Measurements from ENCODE around the gene UBE2D2.

Gene UBE2D2

DNA sequence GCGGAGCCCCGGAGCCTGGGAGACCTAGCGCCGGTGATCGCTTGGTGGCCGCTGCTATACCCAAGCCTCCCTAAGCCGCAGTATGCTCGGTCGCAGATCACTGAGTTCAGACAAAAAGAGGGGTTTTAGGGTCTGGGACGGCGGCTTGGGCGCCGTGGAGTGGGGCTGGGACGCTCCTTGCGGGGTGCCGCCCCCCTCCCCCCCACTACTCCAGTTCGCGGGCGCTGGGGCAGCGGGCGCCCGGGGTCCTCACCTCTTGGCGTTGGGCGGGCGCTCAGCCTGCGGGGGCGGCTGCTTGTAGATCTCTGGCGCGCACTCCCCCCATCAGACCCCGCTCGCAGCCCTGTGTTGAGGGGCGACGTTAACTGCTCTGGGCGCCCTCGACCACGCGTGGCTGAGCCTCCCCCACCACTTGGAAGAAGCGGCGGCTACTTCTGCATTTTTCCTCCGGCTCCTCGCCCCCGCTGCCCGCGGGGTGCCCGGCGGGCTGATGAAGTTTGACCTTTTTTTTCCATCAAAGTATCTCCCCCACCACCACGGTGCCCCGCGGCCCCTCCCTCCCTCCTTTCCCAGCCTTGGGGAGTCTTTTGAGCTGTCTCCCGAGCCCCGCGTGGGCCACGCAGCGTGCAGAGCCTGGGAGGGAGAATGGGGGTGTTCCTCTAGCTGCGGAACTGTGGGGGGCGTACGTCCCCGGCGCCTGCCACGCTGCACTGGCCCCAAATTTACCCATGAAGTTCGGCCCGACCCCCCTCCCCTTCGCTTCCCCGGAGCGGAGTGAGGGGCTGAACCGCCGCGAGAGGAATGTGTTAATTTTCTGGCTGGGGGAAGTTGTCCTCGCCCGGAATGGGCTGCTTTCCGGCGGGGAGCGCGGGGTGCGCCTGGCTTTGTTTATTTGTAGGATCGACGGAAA lies 88.2 kb downstream of the UBE2D2 start:
- no peak for DNase-seq

DNA sequence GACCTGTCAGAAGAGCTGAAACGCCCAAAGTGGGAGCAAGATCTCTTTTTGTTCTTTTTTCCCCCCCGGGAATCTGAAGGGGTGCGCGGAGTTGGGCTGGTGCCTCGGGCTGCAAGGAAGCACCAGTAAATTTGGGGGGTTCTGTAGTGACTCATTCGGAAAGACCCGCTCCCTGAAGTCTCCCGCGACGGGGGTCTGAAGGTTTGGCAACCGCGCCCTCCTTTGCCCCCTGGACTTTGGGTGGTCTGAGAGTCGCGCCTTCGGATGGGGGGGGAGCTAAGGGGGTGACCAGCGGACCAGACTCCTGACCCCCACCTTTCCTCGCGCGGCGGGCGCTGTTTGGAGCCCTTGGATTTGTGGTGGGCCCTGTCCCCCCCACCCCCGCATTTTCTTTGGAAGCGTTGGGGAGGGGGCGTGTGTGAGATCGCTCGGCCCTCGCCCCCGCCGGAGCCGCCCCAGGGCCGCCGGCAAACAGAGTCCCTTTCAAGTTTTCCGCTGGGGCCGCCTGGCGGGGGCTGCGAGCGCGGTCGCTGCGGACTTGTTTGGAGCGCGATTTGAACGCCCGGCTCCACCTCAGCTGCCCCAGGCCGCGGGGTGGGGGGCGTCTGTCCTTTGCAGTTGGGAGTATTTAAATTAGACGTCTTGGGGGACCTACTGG lies 89.0 kb downstream of the UBE2D2 start:
- DNase-seq: no peak

DNA sequence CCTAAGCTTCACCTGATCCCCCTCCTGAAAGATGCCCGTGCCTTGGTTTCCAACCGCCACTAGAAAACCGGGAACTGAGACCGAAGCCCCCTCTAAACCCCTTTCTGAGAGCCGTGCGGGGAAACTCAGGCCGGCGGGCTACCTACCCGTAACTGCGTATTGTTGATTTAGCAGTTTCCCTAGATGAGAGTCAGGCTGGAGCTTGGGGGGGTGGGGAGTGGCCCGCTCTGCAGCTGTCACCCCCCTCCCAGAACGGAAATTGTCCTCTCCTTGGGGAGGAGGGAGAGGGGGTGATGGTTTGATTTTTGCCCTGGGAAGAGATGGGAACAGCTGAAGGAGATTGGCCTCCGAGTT lies 89.5 kb downstream of the UBE2D2 start:
- DNase-seq: no peak

DNA sequence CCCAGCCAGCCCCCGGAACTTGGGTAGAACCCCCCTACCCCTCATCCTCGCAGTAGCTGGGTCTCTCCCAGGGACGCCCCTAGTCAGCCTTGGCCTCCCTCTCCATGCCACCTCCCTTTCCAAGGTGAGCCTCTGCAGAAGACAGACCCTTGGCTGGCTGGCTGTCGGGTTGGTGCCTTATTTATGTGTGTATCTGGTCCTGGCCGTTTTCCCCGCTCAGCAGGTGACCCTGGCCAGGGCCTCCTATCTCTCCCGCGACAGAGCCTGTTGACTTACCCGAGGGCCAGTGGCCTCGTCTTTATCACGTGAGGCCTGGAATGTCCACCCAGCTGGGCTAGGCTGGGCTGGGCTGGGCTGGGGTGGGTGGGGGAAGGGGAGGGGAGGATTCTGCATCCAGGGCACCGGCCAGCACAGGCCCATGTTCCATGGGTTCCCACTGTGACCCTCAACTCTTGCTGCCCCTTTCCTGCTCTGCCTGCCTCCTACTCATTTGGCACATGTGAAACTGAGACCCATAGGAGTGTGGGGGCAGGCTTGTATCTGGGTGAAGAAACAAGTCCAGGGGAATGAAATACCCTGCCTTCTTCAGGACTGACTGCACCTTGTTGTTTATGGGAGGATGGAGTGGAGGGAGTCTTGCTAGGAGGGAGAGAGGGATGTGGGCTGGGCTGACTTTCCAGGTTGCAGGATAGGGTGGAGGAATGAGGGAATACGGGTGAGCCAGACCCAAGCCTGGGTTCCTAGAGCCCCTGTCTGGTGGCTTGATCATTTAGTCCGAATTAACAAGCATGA lies 90.1 kb downstream of the UBE2D2 start:
- no peak for DNase-seq

DNA sequence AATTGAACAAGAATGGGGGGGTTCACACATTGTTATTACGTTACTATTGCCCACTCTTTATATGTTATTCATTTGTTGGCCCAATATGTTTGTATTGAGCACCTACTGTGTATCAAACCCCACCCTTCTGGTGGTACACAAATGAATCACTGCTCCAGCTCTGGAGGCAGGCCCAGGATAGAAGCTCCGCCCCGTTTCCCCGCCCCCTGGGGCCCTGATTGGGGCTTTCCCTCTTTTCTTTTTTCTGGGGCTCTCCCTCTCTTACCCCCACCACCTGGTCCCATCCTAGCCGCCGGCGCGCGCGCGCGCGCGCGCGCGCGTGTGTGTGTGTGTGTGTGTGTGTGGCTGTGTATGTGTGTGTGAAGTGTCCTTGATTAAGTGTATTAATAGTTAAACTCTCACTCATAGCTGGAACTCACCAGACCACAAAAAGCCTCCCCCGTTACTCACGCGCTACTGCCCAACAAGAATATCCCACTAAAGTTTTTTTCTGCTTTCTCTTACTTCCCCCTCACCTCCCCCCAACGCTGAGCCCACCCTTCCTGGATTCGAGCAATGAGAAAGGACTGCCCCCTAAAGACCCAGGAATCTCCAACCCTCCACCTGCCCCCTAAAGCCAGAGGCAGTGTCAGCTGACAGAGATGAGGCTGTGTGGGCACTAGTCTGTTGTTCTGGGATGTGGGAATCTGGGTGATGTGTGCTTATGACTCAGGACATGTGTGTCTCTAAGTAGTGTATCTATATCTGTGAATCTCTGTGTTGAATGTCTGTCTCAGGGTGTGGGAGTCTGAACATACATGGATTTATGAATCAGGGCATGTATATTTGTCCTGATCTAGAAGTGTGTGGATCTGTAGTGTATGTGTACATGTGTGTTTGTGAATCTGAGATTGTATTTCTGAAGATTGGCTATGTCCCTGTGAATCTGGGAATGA lies 91.0 kb downstream of the UBE2D2 start:
- no peak for DNase-seq

DNA sequence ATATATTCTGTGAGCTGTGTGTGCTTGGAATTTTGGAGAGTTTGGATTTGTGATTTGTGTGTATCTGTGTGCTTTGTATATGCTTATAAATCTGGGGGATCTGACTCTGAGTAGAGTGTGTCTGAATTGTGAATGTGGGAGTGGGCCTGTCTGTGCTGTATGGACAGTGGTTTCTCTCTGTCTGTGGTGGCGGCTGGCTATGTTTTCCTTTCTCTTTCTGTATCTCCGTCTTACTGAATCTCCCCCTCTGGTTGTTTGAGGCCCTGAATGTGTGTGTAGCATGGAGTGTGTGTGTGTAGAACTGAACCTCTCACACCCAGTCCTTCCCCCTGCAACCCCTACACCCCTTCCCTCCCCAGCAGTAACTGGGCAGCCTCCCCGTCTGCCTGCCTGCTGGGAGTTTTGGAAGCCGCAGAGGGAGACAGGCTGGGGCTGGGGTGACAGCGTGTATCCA lies 91.7 kb downstream of the UBE2D2 start:
- no peak for DNase-seq

DNA sequence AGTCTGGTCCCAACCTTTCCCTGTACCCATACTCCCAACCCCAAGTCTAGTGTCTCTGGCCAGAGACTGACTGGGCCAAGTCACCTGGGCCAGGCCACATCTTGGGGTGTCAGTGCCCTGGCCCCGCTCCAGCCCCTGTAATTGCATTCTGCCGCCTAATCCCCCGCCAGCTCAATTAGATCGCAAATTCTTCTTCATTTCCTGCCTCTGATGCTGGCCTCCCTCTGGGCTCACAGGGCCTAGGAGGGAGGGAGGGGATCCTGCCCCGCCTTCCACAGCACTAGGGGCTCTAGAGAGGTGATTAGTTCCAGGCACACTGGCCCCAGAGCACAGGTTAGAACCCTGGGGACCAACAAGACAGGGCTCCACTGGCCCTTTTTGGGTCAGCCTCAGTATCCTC lies 92.5 kb downstream of the UBE2D2 start:
- DNase-seq: no peak

DNA sequence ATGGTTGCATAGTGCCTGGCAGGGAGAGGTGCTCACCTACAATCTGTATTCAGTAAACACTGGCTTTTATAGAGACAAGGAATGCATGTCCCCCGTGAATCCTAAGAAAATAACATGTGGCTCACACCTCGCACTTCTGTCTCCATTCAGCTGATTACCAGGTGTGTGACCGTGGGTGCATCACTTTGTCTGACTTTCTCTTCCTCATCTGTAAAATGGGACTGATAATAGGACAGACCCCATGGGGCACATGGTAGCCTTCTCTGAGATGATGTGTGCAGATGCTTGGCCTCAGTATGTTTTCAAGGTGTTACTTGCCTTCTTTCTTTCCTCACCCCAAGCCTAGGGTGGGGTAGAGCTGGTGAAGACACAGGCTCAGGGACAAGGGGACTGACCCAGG lies 93.3 kb downstream of the UBE2D2 start:
- DNase-seq: no peak

DNA sequence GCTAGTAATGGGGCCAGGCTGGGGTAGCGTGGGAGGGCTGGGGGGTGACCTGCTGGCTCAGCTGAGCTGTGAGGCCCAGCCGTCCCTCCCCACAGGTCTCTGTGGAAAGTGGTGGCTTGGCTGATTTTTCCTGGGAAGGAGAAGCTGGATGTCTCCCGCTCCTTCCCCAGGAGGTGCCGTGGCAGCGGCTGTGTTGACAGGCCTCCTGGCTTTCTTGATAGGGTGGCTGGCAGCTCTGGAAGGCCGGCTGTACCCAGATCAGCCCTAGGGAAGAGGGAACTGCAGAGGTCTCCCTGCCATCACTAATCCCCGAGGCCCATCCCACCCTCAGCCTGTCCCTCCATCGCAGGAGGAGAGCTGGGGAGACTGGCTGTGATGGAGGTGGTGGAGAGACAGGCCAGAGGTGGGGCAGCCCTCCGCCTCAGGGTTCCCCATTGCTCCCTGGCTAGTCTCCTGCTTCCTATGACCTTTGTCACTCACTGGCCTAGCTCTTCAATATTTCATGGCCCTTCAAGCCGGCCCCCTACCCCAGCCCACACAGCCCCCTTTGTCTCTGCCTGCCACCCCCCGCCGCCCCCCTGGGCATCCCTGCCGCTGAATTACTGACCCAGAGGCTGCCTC lies 93.8 kb downstream of the UBE2D2 start:
- DNase-seq: no peak

DNA sequence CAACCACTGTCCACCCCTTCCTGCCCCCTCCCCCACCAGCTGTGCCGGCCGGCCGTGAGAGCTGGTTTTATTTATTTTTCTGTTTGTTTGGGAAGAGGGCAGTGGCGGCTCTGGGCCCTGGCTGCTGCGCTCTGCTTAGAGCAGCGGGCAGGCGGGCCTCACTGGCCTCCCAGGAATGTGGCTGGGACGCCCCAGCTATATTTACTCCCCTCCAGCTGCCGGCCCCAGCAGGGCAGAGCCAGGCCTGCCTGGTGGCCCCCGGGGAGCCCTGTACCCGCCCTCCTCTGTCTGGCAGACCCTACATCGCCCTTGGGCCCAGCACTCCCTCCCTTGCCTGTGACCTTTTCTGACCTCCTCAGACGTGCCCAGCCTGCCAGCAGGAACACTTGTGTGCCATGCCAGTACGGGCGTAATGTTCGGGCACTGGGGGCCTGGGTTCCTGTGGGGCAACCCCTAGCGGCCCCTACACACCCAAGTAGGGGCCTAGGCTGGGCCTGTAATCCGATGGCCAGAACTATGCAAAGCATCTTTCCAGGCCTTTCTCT lies 94.7 kb downstream of the UBE2D2 start:
- DNase-seq: no peak

DNA sequence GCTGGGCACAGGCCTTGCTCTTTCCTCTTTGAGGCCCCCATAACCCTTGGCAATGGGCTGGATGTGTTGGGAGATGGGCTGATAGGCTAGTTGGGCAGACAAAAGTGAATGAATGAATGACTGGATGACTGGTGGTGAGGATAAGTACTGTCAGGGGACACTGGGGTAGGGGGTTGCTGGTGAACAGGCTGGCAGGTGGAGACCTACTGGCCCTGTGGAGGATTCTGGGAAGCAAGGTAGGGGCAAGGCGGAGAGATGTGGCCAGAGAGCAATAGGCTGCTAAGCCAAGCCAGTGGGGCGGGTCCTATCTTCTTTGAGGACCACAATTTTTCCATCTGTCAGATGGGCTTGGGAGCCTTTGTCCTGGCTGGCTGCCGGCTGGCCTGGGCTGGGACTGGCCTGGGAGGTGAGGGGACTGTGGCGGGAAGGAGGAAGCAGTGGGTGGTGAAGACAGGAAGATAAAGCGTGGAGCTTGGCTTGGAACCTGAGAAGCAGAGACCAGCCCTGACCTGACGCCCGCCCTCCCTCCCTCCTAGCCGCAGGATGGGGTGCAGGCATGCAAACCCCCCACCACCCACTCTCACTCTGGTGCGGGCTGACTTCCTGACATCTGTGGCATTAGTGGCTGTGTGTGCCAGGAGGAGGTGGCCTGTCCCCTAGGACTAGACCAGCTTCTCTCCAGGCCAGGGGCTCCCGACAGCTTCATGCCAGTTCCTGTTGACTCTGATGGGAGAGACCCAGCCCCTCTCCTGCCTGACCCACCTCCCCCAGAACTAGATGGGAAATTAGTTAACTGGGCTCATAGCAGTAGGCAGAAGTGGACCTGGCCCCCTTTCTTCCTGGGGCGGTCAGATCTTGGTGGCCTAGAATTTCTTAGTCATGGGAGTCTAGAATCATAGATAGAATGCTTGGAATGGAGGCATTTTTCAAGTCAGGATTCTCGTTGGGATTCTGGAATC lies 96.5 kb downstream of the UBE2D2 start:
- no peak for DNase-seq

DNA sequence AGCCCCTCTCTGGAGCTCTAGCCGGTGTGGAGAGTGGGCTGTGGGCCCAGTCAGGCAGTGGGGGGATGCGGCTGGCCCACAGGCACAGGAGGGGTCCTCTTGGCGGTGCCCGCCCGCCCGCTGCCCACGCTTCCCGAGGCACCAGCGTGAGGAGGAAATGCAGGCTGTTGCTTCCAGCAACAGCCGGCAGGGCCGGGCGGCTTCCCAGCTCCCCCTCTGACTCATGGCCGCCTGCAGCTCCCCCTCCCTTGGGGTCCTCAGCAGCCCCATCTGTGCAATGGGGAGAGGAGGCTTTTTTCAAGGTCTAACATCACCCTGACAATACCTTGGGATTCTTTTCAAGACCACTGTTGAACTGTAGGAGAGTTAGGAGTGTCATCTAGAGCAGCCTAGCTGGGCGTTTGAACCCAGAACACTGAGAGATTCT lies 97.4 kb downstream of the UBE2D2 start:
- DNase-seq: no peak

DNA sequence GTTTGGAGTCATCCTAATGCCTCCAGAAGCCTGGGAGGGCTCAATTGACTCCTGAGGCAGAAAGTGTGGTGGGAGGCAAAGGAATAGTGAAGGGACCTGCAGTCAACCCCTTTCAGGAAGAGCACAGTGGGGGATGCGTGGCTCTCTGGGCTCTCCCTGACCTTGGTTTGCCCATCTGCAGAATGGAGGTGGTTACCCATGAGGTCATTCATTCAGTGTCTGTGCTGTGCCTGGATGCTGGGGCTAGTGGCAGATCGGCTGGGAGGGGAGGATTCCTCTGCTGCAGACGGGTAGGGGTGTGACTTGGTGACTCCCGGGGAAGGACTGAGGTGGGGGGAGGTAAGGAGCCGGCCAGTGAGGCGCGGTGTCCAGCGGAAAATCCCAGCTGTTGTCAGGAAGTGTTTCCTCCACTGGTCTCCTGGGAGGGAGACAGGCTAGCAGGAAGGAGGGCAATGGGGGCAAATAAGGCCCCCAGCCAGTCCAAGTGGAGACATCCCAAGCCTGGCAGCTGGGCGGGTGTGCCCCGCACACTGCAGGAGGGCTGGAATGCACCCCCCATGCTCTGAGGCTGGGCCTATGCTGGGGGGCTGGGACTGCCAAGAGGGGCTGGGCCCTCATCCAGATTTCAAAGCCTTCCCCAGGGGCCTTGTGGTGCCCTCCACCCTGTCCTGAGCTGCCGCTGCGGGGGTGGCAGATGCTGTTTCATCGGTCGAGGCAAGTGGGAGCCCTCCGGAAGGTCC lies 98.0 kb downstream of the UBE2D2 start:
- DNase-seq: no peak

DNA sequence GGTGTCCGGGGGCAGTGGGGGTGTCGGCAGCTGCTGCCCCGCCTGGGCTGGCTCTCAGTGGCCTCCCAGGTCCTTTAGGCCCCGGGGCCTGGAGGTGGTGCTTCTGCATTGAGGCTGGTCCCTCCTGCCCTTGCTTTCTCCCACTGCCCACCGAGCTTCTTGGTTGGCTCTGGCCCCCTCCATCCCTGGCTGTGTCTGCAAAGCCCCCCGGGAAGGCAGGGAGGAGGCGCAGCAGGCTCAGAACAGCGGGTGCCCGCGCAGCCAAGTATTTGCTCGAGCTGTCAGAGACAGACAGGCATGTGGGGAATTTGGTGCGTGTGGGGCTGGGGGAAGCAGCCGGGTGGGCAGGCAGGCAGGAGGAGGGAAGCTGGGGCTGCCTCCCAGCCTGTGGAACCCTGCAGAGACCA lies 98.6 kb downstream of the UBE2D2 start:
- no peak for DNase-seq

DNA sequence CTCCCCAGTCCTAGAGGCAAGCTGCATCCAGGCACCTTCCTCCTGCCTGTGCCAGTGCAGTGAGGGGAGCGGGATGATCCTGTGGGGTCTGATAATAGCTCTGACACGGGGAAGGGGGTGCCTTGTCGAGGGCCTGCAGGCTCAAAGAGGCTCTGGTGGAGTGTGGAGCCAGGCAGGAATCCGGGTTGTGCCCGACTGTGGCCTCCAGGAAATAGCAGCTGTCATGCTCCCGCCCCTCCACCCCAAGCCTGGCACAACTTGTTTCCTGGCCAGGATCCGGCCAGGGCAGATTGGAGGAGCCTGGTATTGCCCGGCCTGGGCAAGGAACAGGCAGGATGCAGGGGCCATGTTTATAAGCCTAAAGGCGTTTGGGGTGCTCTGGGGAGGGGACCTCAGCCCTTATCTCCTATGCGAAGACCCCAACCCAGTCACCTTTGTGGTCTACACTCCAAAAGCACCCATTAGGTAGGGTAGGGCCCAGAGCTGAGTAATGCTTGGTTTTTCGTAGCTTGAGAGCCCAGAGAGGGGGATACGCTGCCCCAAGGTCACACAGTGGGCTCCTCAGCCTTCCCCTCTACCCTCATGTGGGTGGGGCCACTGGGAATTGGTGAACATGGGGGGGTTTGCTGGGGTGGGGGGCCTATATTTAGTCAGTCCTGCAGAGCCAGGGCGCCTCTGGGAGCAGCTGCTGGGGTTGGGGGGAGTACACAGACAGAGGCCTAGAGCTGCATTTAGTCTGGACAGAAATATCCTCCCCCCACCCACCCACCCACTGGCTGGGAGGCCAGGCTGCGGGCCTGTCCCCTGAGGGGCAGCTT lies 99.2 kb downstream of the UBE2D2 start:
- DNase-seq: no peak

DNA sequence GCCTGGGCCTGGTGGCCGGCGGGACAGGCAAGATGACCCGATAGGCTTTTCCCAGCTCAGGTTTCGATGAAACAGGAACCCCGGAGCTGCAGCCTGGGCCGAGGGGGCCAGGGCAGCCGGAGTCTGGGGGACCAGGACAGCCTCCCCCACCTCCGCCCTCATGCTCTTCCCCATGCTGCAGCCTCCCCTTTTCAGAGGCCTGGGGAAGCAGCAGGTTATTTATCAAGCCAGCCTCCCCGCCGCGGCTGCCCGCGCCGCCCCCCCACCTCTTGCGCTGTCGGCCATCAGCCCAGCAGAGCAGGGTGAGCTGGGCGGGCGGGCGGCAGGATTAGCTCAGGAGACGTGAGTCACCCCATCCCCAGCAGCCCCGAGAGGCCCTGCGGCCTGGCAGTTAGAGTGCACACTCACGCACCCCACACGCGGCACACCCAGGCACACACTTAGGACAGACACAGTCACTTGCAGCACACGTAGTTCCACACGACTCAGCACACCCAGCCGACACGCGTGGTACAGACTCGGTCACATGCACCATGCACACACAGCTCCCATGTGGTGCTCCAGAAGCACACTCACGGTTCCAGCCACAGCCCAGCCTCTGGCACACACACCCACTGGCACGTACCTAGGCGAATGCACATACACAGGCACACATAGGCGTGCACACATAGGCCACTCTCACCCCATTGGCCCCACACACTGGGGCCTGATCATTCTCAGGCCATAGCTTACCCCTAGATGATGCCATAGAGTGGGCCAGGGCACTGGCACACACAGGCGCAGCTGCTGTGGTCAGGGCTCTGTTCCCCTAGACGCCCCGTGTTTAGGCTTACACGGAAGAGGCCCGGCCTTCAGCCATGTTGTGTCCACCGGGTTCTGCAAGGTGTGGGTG lies 100.0 kb downstream of the UBE2D2 start:
- no peak for DNase-seq

DNA sequence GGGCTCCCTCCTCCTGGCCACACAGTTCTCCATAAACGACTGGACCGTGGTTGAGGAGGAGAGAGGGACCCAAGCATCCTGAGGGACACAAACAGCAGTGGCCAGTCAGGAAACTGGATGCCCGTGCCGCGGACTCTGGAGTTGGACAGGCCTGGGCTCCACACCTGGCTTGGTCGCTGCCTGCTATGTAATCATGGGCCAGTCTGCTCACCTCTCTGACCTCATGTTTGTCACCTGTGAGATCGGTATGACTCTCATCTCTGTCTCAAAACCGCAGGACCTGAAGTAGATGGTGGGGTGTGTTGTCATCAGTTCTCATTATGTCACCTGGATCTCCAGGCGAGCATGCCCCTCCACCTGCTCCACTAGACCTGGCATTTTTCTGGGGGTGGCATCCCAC lies 101.5 kb downstream of the UBE2D2 start:
- no peak for DNase-seq
